Panc1 (cell line): Measurements from ENCODE around the gene RABGGTA.

Experiments used
- TF ChIP-seq, protein P1 (sequence below): fragments of 450-650 bp; IDR thresholded peaks from 2 replicates; pipeline ENCODE4 v1.5.1; 2017; ENCODE audit warnings: mild to moderate bottlenecking
- TF ChIP-seq, protein P2 (sequence below), 2 experiments: IDR thresholded peaks; 2 replicates each; pipeline ENCODE4 v1.6.1; 2011 to 2012; ENCODE audit warnings: low read depth in 2 of 2, control low read depth in 1 of 2, low read length in 1 of 2, mild to moderate bottlenecking in 1 of 2, moderate library complexity in 1 of 2; ENCODE audit not compliant: insufficient read depth in 1 of 2

- TF ChIP-seq, protein P1, sequence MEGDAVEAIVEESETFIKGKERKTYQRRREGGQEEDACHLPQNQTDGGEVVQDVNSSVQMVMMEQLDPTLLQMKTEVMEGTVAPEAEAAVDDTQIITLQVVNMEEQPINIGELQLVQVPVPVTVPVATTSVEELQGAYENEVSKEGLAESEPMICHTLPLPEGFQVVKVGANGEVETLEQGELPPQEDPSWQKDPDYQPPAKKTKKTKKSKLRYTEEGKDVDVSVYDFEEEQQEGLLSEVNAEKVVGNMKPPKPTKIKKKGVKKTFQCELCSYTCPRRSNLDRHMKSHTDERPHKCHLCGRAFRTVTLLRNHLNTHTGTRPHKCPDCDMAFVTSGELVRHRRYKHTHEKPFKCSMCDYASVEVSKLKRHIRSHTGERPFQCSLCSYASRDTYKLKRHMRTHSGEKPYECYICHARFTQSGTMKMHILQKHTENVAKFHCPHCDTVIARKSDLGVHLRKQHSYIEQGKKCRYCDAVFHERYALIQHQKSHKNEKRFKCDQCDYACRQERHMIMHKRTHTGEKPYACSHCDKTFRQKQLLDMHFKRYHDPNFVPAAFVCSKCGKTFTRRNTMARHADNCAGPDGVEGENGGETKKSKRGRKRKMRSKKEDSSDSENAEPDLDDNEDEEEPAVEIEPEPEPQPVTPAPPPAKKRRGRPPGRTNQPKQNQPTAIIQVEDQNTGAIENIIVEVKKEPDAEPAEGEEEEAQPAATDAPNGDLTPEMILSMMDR, result no peak
- TF ChIP-seq, protein P2, sequence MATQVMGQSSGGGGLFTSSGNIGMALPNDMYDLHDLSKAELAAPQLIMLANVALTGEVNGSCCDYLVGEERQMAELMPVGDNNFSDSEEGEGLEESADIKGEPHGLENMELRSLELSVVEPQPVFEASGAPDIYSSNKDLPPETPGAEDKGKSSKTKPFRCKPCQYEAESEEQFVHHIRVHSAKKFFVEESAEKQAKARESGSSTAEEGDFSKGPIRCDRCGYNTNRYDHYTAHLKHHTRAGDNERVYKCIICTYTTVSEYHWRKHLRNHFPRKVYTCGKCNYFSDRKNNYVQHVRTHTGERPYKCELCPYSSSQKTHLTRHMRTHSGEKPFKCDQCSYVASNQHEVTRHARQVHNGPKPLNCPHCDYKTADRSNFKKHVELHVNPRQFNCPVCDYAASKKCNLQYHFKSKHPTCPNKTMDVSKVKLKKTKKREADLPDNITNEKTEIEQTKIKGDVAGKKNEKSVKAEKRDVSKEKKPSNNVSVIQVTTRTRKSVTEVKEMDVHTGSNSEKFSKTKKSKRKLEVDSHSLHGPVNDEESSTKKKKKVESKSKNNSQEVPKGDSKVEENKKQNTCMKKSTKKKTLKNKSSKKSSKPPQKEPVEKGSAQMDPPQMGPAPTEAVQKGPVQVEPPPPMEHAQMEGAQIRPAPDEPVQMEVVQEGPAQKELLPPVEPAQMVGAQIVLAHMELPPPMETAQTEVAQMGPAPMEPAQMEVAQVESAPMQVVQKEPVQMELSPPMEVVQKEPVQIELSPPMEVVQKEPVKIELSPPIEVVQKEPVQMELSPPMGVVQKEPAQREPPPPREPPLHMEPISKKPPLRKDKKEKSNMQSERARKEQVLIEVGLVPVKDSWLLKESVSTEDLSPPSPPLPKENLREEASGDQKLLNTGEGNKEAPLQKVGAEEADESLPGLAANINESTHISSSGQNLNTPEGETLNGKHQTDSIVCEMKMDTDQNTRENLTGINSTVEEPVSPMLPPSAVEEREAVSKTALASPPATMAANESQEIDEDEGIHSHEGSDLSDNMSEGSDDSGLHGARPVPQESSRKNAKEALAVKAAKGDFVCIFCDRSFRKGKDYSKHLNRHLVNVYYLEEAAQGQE (IDR thresholded peaks at IDR 0.05; ENCODE audit: insufficient read depth in 1 of 2, low read depth in 2 of 2, low read length in 1 of 2), result no peak
Observed at GRCh38 chr14:24233538-24233866, 37.9 kb downstream of the RABGGTA start.
